HepG2 (cell line): ENCODE data around the gene TMEM167A.

Experiments
- CTCF ChIP-seq: sonication (generic); formaldehyde crosslinking; IDR thresholded peaks from 2 replicates; pipeline ENCODE4 v1.5.0; 2020; ENCODE audit warnings: mild to moderate bottlenecking, missing genetic modification reagents, moderate library complexity
- GABPB1 ChIP-seq: IDR thresholded peaks from 2 replicates; pipeline ENCODE4 v1.6.1; 2016; ENCODE audit warnings: mild to moderate bottlenecking, missing genetic modification reagents, moderate library complexity, missing compliant biosample characterization
- MTF1 ChIP-seq: sonication (generic); formaldehyde crosslinking; IDR thresholded peaks from 2 replicates; pipeline ENCODE4 v1.5.0; 2020; ENCODE audit warnings: missing genetic modification reagents
- NR2F1 ChIP-seq, 2 experiments: fragments of 450-650 bp in 1 of 2; formaldehyde crosslinking in 1 of 2; IDR thresholded peaks; 2 replicates each; pipeline versions ENCODE4 v1.5.0 to v1.6.1; 2016 to 2020; ENCODE audit warnings: mild to moderate bottlenecking in 1 of 2, missing compliant biosample characterization in 1 of 2, missing genetic modification reagents in 1 of 2, moderate library complexity in 1 of 2
- POLR2A ChIP-seq, 2 experiments: IDR thresholded peaks; 2 replicates each; pipeline ENCODE4 v1.6.1; 2011; ENCODE audit warnings: low read depth in 2 of 2, low read length in 2 of 2, mild to moderate bottlenecking in 1 of 2, moderate library complexity in 1 of 2; ENCODE audit not compliant: insufficient read depth in 1 of 2
- ZBTB40 ChIP-seq, 2 experiments: fragments of 450-650 bp in 1 of 2; sonication (generic) in 1 of 2; formaldehyde crosslinking in 1 of 2; IDR thresholded peaks; 2 replicates each; pipeline versions ENCODE4 v1.6.1 to v1.8.0; 2016 to 2022; ENCODE audit warnings: antibody characterized with exemption in 1 of 2, mild to moderate bottlenecking in 1 of 2, missing genetic modification reagents in 1 of 2

GRCh38 chr5:83104021-83104420, 26.8 kb upstream of the TMEM167A start:
- TF ChIP-seq CTCF (CRISPR knock-in tag) (no peak), POLR2A (IDR thresholded peaks at IDR 0.05; ENCODE audit: insufficient read depth in 1 of 2, low read depth in 2 of 2, low read length in 2 of 2) (no peak), NR2F1 (CRISPR knock-in tag; IDR thresholded peaks at IDR 0.05) (no peak), ZBTB40 (IDR thresholded peaks at IDR 0.05) (no peak), ZBTB40 (CRISPR knock-in tag; IDR thresholded peaks at IDR 0.05) (no peak), GABPB1 (no peak), MTF1 (CRISPR knock-in tag) (no peak)
